HG03095 (cell line): Measurements from ENCODE around the gene SCGB2A2.

Experiments used
- ATAC-seq: cut with Tn5 transposase; IDR thresholded peaks from one replicate; pipeline ENCODE4 v1.9.1; 2021; ENCODE audit warnings: moderate library complexity; ENCODE audit not compliant: unreplicated experiment

SCGB2A2 gene

GRCh38 chr11:62269654-62270278 is at the start of gene SCGB2A2:
Gene SCGB2A2 (plus strand): TSS chr11:62270158. CDS start chr11:62270217, 59 bp downstream.
- ATAC-seq: no peak

- no peak for ATAC-seq
Observed at GRCh38 chr11:62221498-62221897, 48.5 kb upstream of the SCGB2A2 start.

- ATAC-seq: no peak
Observed at GRCh38 chr11:62223095-62223494, 46.9 kb upstream of the SCGB2A2 start.

GRCh38 chr11:62233730-62234129 is 36.2 kb upstream of the SCGB2A2 start:
- ATAC-seq: no peak

GRCh38 chr11:62236187-62236586 is 33.8 kb upstream of the SCGB2A2 start:
- no peak for ATAC-seq

GRCh38 chr11:62237499-62237898 is 32.5 kb upstream of the SCGB2A2 start:
- ATAC-seq: no peak

GRCh38 chr11:62238151-62238550 is 31.8 kb upstream of the SCGB2A2 start:
- ATAC-seq: no peak

- ATAC-seq: no peak
Observed at GRCh38 chr11:62241095-62241494, 28.9 kb upstream of the SCGB2A2 start.

GRCh38 chr11:62242021-62242420 is 27.9 kb upstream of the SCGB2A2 start, which contains the start of gene SCGB1D2:
Gene SCGB1D2 (plus strand): TSS chr11:62242239. CDS start chr11:62242308, 69 bp downstream.
- ATAC-seq: no peak

GRCh38 chr11:62245271-62245753 is 24.6 kb upstream of the SCGB2A2 start:
- no peak for ATAC-seq

GRCh38 chr11:62251698-62252097 is 18.3 kb upstream of the SCGB2A2 start:
- ATAC-seq: no peak

GRCh38 chr11:62253999-62254542 is 15.9 kb upstream of the SCGB2A2 start:
- no peak for ATAC-seq

GRCh38 chr11:62256281-62256680 is 13.7 kb upstream of the SCGB2A2 start:
- ATAC-seq: no peak

- no peak for ATAC-seq
Observed at GRCh38 chr11:62260261-62260953, 9.6 kb upstream of the SCGB2A2 start.

- no peak for ATAC-seq
Observed at GRCh38 chr11:62264004-62264403, 6.0 kb upstream of the SCGB2A2 start.

- no peak for ATAC-seq
Observed at GRCh38 chr11:62266558-62266957, 3.4 kb upstream of the SCGB2A2 start.

GRCh38 chr11:62267050-62267449 is 2.9 kb upstream of the SCGB2A2 start:
- ATAC-seq: no peak

- no peak for ATAC-seq
Observed at GRCh38 chr11:62267576-62267975, 2.4 kb upstream of the SCGB2A2 start.

- no peak for ATAC-seq
Observed at GRCh38 chr11:62273284-62273683, 3.3 kb downstream of the SCGB2A2 start.

GRCh38 chr11:62273789-62274275 is 3.9 kb downstream of the SCGB2A2 start:
- ATAC-seq: no peak

GRCh38 chr11:62280452-62280851 is 10.5 kb downstream of the SCGB2A2 start:
- no peak for ATAC-seq

- ATAC-seq: no peak
Observed at GRCh38 chr11:62295504-62295903, 25.5 kb downstream of the SCGB2A2 start.
